Measurements from ENCODE around the gene CYTIP.

Gene CYTIP

DNA sequence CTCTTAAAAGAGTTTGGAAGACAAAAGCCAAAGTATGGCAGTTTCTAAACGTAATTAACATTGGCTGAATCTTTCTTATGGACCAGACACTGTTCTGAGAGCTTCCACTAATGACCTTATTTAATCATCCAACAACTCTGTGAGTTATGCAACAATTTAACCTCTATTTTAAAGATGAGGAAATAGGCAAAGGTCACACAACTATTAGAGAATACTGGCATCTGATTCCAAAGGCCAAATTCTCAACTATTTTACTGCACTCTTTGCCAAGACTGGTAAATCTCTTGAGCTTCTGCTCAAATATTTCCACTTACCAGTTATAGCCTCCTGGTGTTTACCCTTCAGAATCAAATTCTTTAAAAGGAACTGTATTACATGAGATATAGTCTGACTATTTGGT lies 76.2 kb downstream of the CYTIP start:
- in situ Hi-C loops (cut with MboI; ENCODE audit: low sequenced_read_pairs, unreplicated experiment), result no loop called here
- TF ChIP-seq, protein P1, sequence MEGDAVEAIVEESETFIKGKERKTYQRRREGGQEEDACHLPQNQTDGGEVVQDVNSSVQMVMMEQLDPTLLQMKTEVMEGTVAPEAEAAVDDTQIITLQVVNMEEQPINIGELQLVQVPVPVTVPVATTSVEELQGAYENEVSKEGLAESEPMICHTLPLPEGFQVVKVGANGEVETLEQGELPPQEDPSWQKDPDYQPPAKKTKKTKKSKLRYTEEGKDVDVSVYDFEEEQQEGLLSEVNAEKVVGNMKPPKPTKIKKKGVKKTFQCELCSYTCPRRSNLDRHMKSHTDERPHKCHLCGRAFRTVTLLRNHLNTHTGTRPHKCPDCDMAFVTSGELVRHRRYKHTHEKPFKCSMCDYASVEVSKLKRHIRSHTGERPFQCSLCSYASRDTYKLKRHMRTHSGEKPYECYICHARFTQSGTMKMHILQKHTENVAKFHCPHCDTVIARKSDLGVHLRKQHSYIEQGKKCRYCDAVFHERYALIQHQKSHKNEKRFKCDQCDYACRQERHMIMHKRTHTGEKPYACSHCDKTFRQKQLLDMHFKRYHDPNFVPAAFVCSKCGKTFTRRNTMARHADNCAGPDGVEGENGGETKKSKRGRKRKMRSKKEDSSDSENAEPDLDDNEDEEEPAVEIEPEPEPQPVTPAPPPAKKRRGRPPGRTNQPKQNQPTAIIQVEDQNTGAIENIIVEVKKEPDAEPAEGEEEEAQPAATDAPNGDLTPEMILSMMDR (IDR thresholded peaks at IDR 0.05; ENCODE audit: borderline replicate concordance, control extremely low read depth, extremely low read depth, insufficient read depth, missing control alignments), result no peak
- no peak for DNase-seq (ENCODE audit: low spot score)
